HG03108 (cell line): ENCODE results near the gene VSTM4.

Experiments used
- ATAC-seq: cut with Tn5 transposase; IDR thresholded peaks from one replicate; pipeline ENCODE4 v1.9.1; 2021; ENCODE audit warnings: moderate library complexity; ENCODE audit not compliant: unreplicated experiment

Gene VSTM4

GRCh38 chr10:49050906-49051305 lies 64.4 kb downstream of the VSTM4 start:
- ATAC-seq: no peak

- no peak for ATAC-seq
Observed at GRCh38 chr10:49050366-49050765, 65.0 kb downstream of the VSTM4 start.

- no peak for ATAC-seq
Observed at GRCh38 chr10:49049660-49050059, 65.7 kb downstream of the VSTM4 start.

- no peak for ATAC-seq
Observed at GRCh38 chr10:49047128-49047639, 68.1 kb downstream of the VSTM4 start.

GRCh38 chr10:49044293-49045193 lies 70.8 kb downstream of the VSTM4 start:
- ATAC-seq: no peak

GRCh38 chr10:49040601-49041000 lies 74.7 kb downstream of the VSTM4 start:
- no peak for ATAC-seq

GRCh38 chr10:49039409-49039808 lies 75.9 kb downstream of the VSTM4 start:
- ATAC-seq: no peak

- no peak for ATAC-seq
Observed at GRCh38 chr10:49038711-49039110, 76.6 kb downstream of the VSTM4 start.

GRCh38 chr10:49037187-49037586 lies 78.1 kb downstream of the VSTM4 start:
- ATAC-seq: no peak

- ATAC-seq: no peak
Observed at GRCh38 chr10:49036638-49037037, 78.7 kb downstream of the VSTM4 start.

GRCh38 chr10:49035920-49036319 lies 79.4 kb downstream of the VSTM4 start:
- ATAC-seq: no peak

GRCh38 chr10:49034925-49035324 lies 80.4 kb downstream of the VSTM4 start:
- no peak for ATAC-seq

- no peak for ATAC-seq
Observed at GRCh38 chr10:49033939-49034338, 81.4 kb downstream of the VSTM4 start.

GRCh38 chr10:49029666-49030065 lies 85.7 kb downstream of the VSTM4 start:
- ATAC-seq: no peak

- ATAC-seq: no peak
Observed at GRCh38 chr10:49028639-49029038, 86.7 kb downstream of the VSTM4 start.

GRCh38 chr10:49025347-49025983 lies 89.9 kb downstream of the VSTM4 start:
- ATAC-seq: no peak

GRCh38 chr10:49024484-49024883 lies 90.8 kb downstream of the VSTM4 start:
- ATAC-seq: no peak

- no peak for ATAC-seq
Observed at GRCh38 chr10:49023752-49024151, 91.6 kb downstream of the VSTM4 start.

GRCh38 chr10:49023071-49023470 lies 92.3 kb downstream of the VSTM4 start:
- no peak for ATAC-seq

- no peak for ATAC-seq
Observed at GRCh38 chr10:49021685-49022084, 93.6 kb downstream of the VSTM4 start.

- no peak for ATAC-seq
Observed at GRCh38 chr10:49015700-49016099, 99.6 kb downstream of the VSTM4 start.

- ATAC-seq: no peak
Observed at GRCh38 chr10:49012603-49013002, 102.7 kb downstream of the VSTM4 start.
